NCI-H345 treated with DMSO at 0.1 percent for 48 hours (cell line): ENCODE measurements around the gene LDLRAD4.
A peak's percentile ranks its signal among the peaks of the same experiment; 100 is the strongest.

Experiments used
- DNase-seq: peaks from one replicate; lab custom pipeline; 2025; ENCODE audit not compliant: unreplicated experiment; lab: John Stamatoyannopoulos, UW

Gene LDLRAD4

GRCh38 chr18:13440277-13441248 is 222.0 kb downstream of the LDLRAD4 start:
- peak; percentile 75 for DNase-seq

- DNase-seq = no peak
Measured at GRCh38 chr18:13441736-13442135, 223.2 kb downstream of the LDLRAD4 start.

- no peak for DNase-seq
Measured at GRCh38 chr18:13442451-13442850, 223.9 kb downstream of the LDLRAD4 start.

GRCh38 chr18:13443552-13443951 is 225.0 kb downstream of the LDLRAD4 start:
- no peak for DNase-seq

DNA sequence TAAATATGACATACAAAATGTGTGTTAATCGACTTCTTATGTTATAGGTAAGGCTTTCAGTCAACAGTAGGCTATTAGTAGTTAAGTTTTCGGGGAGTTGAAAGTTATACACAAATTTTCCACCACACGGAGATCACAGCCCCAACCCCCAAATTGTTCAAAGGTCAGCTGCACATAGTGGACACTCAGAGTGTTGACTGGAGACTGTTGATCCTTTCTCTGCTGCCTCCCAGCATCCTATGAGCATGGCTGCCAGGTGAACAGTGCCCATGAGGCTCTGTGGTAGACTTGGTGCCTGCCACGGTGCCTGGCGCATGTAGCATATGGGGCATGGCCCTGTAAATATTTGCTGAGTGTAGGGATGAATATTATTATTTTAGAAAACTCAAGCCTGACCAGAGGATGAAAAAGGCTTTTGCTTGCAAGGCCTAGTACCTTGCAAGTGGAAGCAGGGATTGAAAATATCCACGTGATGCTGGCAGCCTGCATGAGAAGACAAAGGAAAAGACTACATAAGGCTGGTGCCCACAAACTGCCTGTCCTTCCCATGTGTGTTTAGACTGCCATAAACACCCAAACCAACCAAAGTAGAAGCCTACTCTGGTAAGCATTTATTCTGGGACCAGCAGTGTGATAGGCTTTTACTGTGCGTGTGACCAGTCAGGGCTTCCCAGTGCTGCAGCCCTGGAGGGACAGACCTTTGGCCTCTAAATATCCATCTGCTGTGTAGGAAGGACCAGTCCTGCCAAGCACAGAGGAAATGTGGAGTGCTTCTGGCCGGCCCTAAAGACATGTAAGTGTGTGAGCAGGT is 226.1 kb downstream of the LDLRAD4 start:
- DNase-seq = no peak

DNA sequence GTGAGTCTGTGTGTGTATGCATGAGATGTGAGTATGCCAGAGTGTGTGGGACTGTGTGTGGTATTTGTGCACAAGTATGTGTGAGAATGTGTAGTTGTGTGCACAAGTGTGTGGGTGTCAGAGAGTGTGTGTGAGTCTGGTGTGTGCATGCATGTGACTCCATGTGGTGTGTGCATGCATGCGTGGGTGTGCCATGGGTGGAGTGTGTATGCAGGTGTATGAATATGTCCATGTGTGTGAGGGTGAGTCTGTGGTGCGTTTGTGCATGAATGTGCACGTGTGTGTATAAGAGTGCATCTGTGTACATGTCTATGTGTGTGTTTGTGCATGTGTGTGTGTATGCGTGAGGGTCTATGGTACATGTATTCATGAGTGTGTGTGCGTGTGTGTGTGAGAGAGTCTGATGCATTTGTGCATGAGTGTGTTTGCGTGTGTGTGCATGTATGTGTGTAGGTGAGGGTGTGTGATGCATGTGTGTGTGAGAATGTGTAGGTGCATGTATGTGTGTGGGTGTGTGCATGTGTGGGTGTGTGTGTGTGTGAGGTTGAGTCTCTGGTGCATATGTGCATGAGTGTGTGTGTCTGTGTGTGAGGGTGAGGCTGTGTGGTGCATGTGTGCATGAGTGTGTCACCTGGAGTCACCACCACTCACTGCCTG is 226.8 kb downstream of the LDLRAD4 start:
- DNase-seq = no peak

DNA sequence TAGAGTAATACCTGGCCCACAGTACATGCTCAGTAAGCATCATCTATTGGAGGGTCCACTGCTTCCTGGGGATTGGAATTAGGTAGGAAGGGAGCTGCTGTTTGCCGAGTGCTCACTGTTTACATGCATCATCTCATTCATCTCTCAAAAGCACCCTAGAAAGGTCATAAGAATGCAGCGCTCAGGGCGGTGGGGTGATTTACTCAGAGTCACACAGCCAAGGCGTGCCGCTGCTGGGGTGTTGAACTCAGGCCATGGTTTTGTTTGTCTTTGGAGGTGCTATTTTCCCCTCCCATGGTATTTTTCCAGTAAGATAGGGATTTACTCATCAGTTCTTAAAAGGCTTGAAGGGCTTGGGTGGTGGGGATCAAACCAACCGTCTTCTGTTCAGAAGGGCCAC is 227.5 kb downstream of the LDLRAD4 start:
- no peak for DNase-seq

DNA sequence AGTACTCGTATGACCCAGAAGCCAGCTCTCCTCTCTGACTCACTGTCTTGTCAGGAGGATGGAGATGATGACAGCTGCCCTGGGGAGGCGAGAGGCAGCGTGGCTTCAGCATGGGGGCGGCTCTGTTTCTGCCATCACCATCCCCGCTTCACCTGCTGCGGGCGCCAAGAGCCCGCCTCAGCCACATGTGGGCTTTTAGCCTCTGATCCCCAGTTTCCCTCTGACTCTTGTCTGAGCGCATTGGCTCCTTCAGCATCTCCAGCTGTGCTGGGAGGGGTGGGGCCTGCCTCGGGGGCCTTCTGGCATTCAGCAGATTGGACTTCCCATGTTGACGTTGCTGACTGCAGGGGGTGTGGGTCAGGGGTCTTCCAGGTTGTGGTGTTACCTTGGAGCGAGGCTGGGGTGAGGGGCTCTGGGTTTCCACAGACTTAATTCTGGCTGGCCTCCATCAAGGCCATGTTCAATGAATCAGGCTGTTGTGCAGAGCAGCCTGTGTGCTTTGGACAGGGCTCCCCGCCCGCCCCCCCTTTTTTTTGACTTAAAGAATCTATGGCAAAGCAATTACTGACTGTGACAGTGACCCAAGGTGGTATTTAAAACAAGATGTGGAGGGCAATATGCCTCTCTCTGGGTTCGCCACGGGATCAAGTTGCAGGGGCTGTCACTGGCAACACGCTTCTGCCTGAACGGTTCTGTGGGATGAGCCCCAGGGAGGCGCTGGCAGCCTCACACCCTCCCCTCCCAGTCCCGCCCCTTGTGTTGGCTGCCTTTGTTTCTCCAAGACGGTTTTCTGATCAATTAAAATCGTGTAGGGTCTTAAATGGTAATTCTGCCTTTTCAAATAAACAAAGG is 228.3 kb downstream of the LDLRAD4 start:
- DNase-seq = peak; percentile 63

GRCh38 chr18:13447621-13448334 is 229.2 kb downstream of the LDLRAD4 start:
- DNase-seq = peak; percentile 63

GRCh38 chr18:13448335-13448795 is 229.8 kb downstream of the LDLRAD4 start:
- DNase-seq = no peak

- no peak for DNase-seq
Measured at GRCh38 chr18:13449651-13450050, 231.1 kb downstream of the LDLRAD4 start.

GRCh38 chr18:13450289-13451212 is 232.0 kb downstream of the LDLRAD4 start:
- no peak for DNase-seq

GRCh38 chr18:13451213-13451540 is 232.6 kb downstream of the LDLRAD4 start:
- no peak for DNase-seq

DNA sequence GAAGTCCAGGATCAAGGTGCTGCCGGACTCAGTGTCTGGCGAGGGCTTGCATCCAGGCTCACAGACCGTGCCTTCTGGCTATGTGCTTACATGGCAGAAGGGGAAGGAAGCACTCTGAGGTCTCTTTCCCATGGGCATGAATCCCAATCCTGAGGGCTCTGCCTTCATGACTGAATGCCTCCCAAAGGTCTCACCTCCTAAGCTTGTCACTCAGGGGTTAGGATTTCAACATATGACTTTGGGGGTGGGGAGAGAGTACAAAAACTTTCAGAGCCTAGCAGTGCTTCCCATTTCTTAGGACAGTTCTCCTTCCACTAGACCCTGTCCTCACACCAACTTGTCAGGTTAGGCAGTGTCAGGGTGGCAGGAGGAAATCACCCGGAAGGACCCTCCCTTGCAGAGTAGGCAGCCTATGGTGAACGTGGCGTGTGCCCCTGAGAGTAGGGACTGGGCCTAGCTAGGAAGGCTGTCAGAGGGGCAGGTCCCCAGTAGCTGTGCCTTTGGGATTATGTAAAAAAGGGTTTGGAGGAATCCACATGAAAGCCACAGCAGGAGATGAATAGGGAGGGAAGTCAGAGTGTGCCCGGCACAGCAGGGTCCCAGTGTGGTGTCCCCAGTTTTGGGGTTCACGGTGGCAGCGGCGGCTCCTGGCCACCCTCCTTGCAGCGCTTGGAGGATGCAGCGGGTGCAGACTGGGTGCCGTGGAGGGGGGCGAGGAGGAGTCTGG is 233.3 kb downstream of the LDLRAD4 start:
- no peak for DNase-seq

GRCh38 chr18:13452388-13452811 is 233.8 kb downstream of the LDLRAD4 start:
- DNase-seq = no peak

DNA sequence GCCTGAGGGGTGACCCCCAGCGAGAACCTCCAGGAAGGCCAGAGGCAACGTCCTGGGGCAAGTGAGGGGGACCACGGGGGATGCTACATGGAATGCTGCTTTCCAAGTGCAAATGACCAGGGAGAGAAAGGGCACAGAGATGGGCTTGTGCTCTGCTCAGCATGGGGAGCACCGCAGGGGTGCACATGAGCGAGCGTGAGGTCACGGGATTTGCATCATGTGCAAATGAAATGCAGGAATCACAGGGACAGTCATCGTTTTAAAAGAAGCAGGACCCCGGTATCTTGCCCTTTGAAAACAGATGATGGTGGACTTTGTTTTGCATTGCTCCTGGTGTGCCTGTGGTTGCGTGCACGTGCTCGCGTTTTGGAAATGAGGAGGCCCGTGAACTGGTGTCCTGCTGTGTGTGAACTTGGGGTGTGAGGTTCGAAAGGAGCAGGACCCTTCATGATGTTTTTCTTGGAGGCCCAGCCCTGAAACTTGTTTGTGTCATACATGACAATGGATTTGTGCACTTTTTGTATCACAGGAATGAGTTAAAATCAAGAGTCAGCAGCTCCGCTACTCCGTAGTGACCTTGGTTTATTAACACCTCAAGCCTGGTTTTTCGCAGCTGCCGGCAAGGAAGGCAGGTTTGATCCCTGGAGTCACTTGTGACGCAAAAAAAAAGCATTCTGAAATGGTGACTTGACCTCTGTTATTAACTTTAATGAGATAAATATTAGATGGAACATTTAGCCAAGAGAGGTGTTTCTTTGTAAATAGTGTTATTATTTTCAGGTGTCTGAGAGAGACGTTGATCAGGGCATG is 234.5 kb downstream of the LDLRAD4 start:
- DNase-seq = no peak

- DNase-seq = no peak
Measured at GRCh38 chr18:13453714-13454113, 235.2 kb downstream of the LDLRAD4 start.
